ENCODE data around the gene UVSSA.
"Not testable (repeated sequence)": the region's sequence is repeated elsewhere in the genome, so short reads cannot be mapped to it uniquely, and the experiment has no call there.

Gene UVSSA

GRCh38 chr4:1409491-1410425 is 62.8 kb downstream of the UVSSA start:
- no peak for DNase-seq

GRCh38 chr4:1410491-1411325 is 63.7 kb downstream of the UVSSA start:
- no peak for DNase-seq

DNA sequence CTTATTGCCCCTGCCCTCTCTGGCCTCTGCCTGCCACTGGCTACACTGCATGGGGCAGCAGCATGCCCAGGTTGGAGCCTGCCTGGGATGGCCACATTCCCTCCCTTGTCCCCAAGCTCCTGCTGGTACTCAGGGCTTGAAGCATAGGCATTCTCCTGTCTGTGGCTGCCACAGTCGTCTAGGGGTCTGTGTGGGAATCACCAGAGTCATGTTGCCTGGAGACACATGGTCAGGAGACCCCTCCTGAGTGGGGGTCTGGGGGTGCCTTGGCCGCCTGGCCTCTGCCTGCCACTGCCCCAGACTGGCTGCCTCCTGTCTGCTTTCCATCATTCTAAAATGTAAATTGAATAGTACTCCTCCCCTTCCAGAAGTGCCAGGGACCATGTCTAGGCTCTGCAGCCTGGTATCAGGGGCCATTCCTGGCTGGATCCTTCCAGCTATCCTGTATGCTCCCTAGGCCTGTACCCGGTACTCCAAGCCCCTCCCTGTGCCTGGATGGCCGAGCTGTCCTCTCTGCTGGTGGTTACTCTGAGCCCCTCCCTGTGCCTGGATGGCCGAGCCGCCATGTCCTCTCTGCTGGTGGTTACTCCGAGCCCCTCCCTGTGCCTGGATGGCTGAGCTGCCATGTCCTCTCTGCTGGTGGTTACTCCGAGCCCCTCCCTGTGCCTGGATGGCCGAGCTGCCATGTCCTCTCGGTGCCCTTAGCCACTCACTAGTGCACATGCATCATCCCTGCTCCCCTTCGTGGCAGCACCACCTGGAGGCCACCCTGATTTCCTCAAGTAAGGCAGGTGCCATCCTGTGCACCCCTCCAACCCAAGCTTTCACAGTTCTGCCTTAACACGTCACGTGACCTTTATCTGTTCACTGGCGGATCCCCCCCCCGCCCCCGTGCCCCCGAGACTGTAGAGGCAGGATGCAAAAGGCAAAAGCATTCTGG is 64.7 kb downstream of the UVSSA start:
- no peak for DNase-seq

GRCh38 chr4:1412376-1413203 is 65.6 kb downstream of the UVSSA start:
- no peak for DNase-seq

DNA sequence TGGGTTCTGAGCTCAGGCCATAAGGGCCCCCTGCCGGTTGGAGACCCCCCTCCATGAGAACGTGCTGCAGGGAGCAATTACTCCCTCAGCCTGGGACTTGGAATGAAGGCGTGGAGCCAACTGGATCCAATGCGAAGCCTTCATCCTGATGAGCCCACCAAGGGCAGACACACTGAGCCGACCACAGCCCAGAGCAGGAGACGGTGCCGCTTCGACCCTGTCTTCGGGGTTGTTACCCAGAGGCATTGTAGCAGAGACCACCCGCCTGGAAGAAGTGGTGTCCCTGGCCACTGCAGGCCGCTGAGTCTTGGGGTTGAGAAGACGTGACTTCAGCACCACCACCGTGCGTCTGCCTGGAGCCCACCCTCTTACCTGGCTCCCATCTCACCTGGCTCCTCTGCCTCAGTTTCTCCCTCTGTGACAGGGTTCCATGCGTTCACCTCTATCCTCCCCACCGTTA is 66.2 kb downstream of the UVSSA start:
- DNase-seq, result no peak

DNA sequence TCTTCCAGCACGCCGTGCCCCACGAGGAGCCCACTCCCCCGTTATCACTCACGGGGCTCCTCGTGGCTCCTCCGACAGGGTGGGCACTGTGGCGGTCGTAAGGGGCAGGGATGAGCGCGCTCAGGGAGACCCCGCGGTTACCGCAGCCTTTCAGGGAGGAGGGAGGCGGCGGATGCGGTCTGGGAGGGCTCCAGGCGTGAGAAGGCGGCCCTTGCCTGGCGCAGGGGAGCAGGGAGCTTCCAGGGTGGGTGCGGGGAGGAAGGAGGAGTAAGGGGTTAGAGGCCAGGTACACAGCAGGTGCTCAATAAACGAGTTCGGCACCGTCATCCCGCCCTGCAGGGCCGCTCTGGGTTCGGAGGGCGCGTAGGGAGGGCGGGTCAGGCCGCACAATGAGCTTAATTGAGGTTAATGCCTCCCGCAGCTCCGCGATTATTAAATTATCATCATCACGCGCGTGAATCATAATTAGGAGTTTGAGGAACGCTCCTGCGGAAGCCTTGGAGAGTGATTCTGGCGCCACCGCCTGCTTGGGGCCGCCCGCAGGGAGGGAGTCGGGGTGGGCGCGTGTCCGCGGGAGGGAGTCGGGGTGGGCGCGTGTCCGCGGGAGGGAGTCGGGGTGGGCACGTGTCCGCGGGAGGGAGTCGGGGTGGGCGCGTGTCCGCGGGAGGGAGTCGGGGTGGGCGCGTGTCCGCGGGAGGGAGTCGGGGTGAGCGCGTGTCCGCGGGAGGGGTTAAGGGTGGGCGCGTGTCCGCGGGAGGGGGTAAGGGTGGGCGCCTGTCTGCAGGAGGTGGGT is 66.9 kb downstream of the UVSSA start:
- no peak for DNase-seq

- no peak for DNase-seq
These were observed 68.0 kb downstream of the UVSSA start for GRCh38 chr4:1414831-1415680.

- DNase-seq, result no peak
These were observed 68.6 kb downstream of the UVSSA start for GRCh38 chr4:1415681-1415981.

GRCh38 chr4:1416051-1416947 is 69.3 kb downstream of the UVSSA start:
- DNase-seq, result no peak

- DNase-seq, result no peak
These were observed 69.9 kb downstream of the UVSSA start for GRCh38 chr4:1416948-1417260.

GRCh38 chr4:1417522-1418390 is 70.7 kb downstream of the UVSSA start:
- no peak for DNase-seq

- DNase-seq, result no peak
These were observed 71.7 kb downstream of the UVSSA start for GRCh38 chr4:1418494-1419285.

DNA sequence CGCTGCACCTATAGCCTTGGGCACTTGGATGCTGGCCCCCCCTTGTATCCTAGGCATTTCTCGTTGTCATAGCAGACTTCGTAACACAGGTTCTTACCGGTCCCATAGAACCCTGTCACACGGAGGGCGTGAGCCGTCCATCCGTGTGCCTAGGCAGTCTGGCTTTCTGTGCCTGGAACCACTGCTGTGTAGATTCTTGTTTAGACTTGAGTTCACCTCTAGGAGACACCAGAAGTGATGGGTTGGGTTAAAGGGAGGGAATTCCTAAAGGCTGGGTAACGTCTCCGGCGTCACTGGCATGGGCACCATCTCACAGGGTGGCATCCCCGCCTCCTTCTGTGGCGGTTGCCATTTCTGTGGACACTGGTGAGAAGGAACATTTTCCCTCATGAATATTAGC is 72.7 kb downstream of the UVSSA start:
- DNase-seq, result no peak

- DNase-seq, result no peak
These were observed 74.6 kb downstream of the UVSSA start for GRCh38 chr4:1421657-1422056.

- no peak for DNase-seq
These were observed 80.0 kb downstream of the UVSSA start for GRCh38 chr4:1427010-1427409.

- not testable (repeated sequence) for DNase-seq
These were observed 96.7 kb downstream of the UVSSA start for GRCh38 chr4:1443688-1444172.

All from inflammatory macrophage treated with lipopolysaccharide for 4 hours (primary cell).